Measurements from ENCODE around the gene SEC14L6. TPM values are rescaled to one million over a fixed set of nuclear protein-coding genes. Genes with fewer than 3 reads are reported as not detected.

The SEC14L6 gene
- total RNA-seq, 4 donors from 2014 or later, result 0.22 to 3.0 (median 0.54) TPM

DNA sequence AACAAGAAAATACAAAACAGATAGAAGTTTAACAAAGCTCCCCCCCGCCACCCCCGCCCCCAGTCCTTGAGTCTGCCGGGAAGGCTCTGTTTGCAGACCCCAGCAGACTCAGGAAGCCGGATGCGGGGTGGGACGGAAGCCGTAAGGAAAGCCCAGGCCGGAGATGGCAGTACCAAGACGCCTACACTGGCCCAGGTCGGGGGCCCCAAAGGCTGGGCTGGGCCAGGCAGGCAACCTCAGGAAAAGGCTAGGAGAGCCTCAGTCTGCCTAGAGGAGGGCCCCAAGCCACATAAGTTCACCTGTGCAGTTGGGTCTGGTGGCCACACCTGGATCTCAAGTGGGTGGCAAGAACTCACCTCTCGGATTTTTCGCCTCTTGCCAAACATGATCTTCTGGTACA, 31.9 kb upstream of the SEC14L6 start:
- Histone ChIP-seq H3K9me3 (no peaks in the 10 kb centered on the region), H3K27me3 (peaks cover 19% of the 10 kb centered on the region), H3K4me1 (peaks cover 0 to 15% (median 5%) of the 10 kb centered on the region in 3 donors), H3K27ac (no peak overlapping the region), H3K36me3 (peaks cover 0 to 86% of the 10 kb centered on the region in 2 donors), H3K4me3 (no peak overlapping the region)
- 95% methylated on average over 7 of the region's 12 CpGs; no CpG with 5 or more reads in 1 of the 2 donors for WGBS, 2 donors (ENCODE audit: low coverage in 1 of 2)
- ATAC-seq, result no peak
- no peak for TF ChIP-seq EP300 (IDR thresholded peaks at IDR 0.05)
- TF ChIP-seq POLR2AphosphoS5 (IDR thresholded peaks at IDR 0.05), result no peak
- TF ChIP-seq, protein P1, sequence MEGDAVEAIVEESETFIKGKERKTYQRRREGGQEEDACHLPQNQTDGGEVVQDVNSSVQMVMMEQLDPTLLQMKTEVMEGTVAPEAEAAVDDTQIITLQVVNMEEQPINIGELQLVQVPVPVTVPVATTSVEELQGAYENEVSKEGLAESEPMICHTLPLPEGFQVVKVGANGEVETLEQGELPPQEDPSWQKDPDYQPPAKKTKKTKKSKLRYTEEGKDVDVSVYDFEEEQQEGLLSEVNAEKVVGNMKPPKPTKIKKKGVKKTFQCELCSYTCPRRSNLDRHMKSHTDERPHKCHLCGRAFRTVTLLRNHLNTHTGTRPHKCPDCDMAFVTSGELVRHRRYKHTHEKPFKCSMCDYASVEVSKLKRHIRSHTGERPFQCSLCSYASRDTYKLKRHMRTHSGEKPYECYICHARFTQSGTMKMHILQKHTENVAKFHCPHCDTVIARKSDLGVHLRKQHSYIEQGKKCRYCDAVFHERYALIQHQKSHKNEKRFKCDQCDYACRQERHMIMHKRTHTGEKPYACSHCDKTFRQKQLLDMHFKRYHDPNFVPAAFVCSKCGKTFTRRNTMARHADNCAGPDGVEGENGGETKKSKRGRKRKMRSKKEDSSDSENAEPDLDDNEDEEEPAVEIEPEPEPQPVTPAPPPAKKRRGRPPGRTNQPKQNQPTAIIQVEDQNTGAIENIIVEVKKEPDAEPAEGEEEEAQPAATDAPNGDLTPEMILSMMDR (IDR thresholded peaks at IDR 0.05), result no peak
- no peak for TF ChIP-seq POLR2A (IDR thresholded peaks at IDR 0.05)

DNA sequence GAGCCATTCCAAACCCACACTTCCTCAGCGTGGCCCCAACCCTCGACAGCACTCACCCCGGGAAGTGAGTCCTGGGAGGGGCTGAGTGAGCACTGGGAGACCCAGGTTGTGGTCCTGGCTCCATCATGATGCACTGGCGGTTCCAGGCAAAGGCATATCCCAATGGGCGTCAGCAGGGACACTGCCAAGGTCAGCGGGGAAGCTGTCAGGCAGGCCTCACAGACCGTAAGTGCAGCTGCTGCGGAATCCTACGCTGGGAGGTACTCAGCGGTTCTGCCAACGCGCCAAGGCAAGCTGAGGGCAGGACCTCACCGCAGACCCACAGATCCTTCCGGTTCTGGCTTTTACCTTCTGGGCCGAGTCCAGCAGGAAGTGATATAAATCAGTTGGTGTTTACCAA, 29.3 kb upstream of the SEC14L6 start:
- 80% methylated on average over 1 of the region's 15 CpGs; no CpG with 5 or more reads in 1 of the 2 donors for WGBS, 2 donors (ENCODE audit: low coverage in 1 of 2)
- H3K4me1 ChIP-seq, result peaks cover 0 to 15% (median 5%) of the 10 kb centered on the region in 3 donors
- H3K4me3 ChIP-seq, result no peak overlapping the region
- TF ChIP-seq POLR2A (IDR thresholded peaks at IDR 0.05) (no peak), EP300 (IDR thresholded peaks at IDR 0.05) (no peak), POLR2AphosphoS5 (IDR thresholded peaks at IDR 0.05) (no peak)
- TF ChIP-seq, protein P1 (IDR thresholded peaks at IDR 0.05), result no peak
- ATAC-seq, result no peak
- peaks cover 0 to 60% of the 10 kb centered on the region in 2 donors for H3K36me3 ChIP-seq
- H3K27ac ChIP-seq, result peak overlapping the region in 3 of 4 donors; percentile 41 to 51 (median 43)
- H3K9me3 ChIP-seq, result no peaks in the 10 kb centered on the region
- peaks cover 21% of the 10 kb centered on the region for H3K27me3 ChIP-seq

GRCh38 chr22:30574997-30575671, 28.6 kb upstream of the SEC14L6 start:
- 10 to 40% methylated on average over 1 to 2 of the region's 12 CpGs for WGBS, 2 donors (ENCODE audit: low coverage in 1 of 2)
- Histone ChIP-seq H3K27ac (peak overlapping the region in 3 of 4 donors; percentile 51 to 64 (median 59)), H3K4me1 (peaks cover 0 to 15% (median 5%) of the 10 kb centered on the region in 3 donors), H3K4me3 (peak overlapping the region in 1 of 2 donors; percentile 35), H3K36me3 (peaks cover 0 to 53% of the 10 kb centered on the region in 2 donors), H3K27me3 (peaks cover 21% of the 10 kb centered on the region), H3K9me3 (no peaks in the 10 kb centered on the region)
- peak; percentile 43 for ATAC-seq
- peak; percentile 50 for TF ChIP-seq POLR2AphosphoS5 (IDR thresholded peaks at IDR 0.05)
- TF ChIP-seq POLR2A (IDR thresholded peaks at IDR 0.05), result no peak

DNA sequence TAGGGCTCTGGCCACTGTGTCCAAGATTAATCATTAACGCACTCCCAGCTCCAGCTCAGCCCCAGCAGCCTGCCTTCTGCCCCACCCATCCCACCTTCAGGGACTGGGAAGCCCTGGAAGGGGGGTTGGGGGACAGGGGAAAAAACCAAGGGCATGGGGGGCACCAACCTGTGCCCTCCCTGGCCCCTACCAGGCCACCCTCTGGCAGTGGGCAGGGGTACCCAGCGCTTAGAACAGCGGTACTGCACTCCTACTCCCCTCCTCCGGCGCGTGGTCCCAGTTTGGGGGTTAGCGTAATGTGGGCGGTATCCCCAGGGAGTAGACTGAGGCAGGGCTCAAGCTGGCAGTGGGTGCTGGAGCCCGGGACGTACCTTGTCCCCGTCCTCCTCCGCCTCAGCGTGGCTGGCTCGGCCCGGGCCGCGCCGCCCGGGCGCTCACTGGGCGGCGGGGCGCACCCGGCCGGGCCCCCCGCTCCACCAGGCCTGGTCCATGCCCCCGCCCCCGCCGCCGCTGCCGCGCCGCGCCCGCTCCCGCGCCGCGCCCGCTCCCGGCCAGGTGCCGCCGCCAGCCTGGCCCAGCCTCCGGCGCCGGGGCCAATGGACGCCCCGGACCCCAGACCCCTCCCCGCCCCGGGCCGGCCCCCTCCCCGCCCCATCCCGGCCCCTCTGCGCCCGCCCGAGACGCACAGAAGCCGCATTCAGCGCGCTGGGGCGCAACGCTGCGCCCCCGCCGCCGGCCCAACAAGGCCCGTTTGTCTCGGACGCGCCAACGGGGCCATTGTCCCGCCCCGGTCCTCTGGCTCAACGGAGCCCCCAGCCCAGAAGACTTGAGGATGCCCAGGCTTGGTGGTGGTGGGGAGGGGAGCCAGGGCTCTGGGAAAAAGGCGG, 27.8 kb upstream of the SEC14L6 start, which contains the start of gene GAL3ST1:
Gene GAL3ST1, minus strand, starts transcription at position 571 of the 887 bp plus-strand sequence. CDS start 17,273 bp downstream, outside the sequence.
- WGBS, 2 donors (ENCODE audit: low coverage in 1 of 2), result 14% methylated on average over 4 of the region's 75 CpGs; no CpG with 5 or more reads in 1 of the 2 donors
- H3K27ac ChIP-seq, result peak within 1 kb of the TSS in 3 of 4 donors; percentile 59 to 64 (median 61)
- ATAC-seq, result no peak

More for the DNA sequence above, 27.8 kb upstream of the SEC14L6 start, which contains the start of gene GAL3ST1:
- Histone ChIP-seq H3K27me3 (peaks cover 21% of the 10 kb centered on the region), H3K4me3 (peak within 1 kb of the TSS in 1 of 2 donors; percentile 35), H3K36me3 (peaks cover 0 to 45% of the 10 kb centered on the region in 2 donors), H3K4me1 (peaks cover 0 to 15% (median 5%) of the 10 kb centered on the region in 3 donors), H3K9me3 (no peaks in the 10 kb centered on the region)
- TF ChIP-seq EP300 (IDR thresholded peaks at IDR 0.05) (no peak), POLR2A (IDR thresholded peaks at IDR 0.05) (no peak), POLR2AphosphoS5 (IDR thresholded peaks at IDR 0.05) (no peak)
- TF ChIP-seq, protein P1 (IDR thresholded peaks at IDR 0.05), result no peak
